Stomach smooth muscle (tissue), 2 donors: Measurements from ENCODE around the gene JMJD6.
"Not testable (repeated sequence)": the region's sequence is repeated elsewhere in the genome, so short reads cannot be mapped to it uniquely, and the experiment has no call there.

ENCODE experiments used
- H3K27ac ChIP-seq: one replicate; pipeline ENCODE4 v1.7.0; 2013; ENCODE audit warnings: mild to moderate bottlenecking, low read length, inconsistent platforms
- H3K27me3 ChIP-seq, 2 donors: one replicate each; pipeline ENCODE4 v1.7.0; 2013; ENCODE audit warnings: low read length in 2 of 2; ENCODE audit not compliant: insufficient read depth in 2 of 2, control insufficient read depth in 1 of 2
- H3K36me3 ChIP-seq, 2 donors: one replicate each; pipeline ENCODE4 v1.7.0; 2013; ENCODE audit warnings: low read length in 2 of 2; ENCODE audit not compliant: control insufficient read depth in 2 of 2, insufficient read depth in 2 of 2
- H3K4me1 ChIP-seq: one replicate; pipeline ENCODE4 v1.7.0; 2013; ENCODE audit warnings: low read length; ENCODE audit not compliant: control insufficient read depth, insufficient read depth
- H3K4me3 ChIP-seq, 2 donors: one replicate each; pipeline ENCODE4 v1.7.0; 2013; ENCODE audit warnings: low read length in 2 of 2
- H3K9ac ChIP-seq, 2 donors: one replicate each; pipeline ENCODE4 v1.7.0; 2013; ENCODE audit warnings: low read length in 2 of 2, mild to moderate bottlenecking in 1 of 2
- H3K9me3 ChIP-seq, 2 donors: one replicate each; pipeline ENCODE4 v1.7.0; 2013; ENCODE audit warnings: low read length in 2 of 2; ENCODE audit not compliant: control insufficient read depth in 2 of 2
- donor health status: healthy.
- donor health status: Pancreatic carcinoma.

Gene JMJD6

GRCh38 chr17:76726776-76727718 is 641 bp upstream of the JMJD6 start, which contains the start of gene METTL23:
METTL23 (plus strand) TSS chr17:76726839; CDS start chr17:76729711, 2,872 bp downstream.
- no peaks in the 10 kb centered on the region for H3K9me3 ChIP-seq
- peaks cover 14 to 21% of the 10 kb centered on the region in 2 donors for H3K36me3 ChIP-seq
- H3K27ac ChIP-seq: peak within 1 kb of the TSS; percentile 98
- peaks cover 56% of the 10 kb centered on the region for H3K4me1 ChIP-seq
- H3K4me3 ChIP-seq: peak within 1 kb of the TSS; percentile 90 to 91
- peak within 1 kb of the TSS; percentile 93 to 95 for H3K9ac ChIP-seq
- H3K27me3 ChIP-seq: no peaks in the 10 kb centered on the region

- peak overlapping the region; percentile 98 for H3K27ac ChIP-seq
- peaks cover 23 to 29% of the 10 kb centered on the region in 2 donors for H3K36me3 ChIP-seq
- H3K4me3 ChIP-seq: peak overlapping the region; percentile 66 to 90
- no peaks in the 10 kb centered on the region for H3K9me3 ChIP-seq
- H3K4me1 ChIP-seq: peaks cover 54% of the 10 kb centered on the region
- H3K27me3 ChIP-seq: no peaks in the 10 kb centered on the region
- peak overlapping the region; percentile 89 to 95 for H3K9ac ChIP-seq
Observed at GRCh38 chr17:76725580-76726230, 701 bp downstream of the JMJD6 start.

- Histone ChIP-seq H3K36me3 (peaks cover 41 to 46% of the 10 kb centered on the region in 2 donors), H3K9me3 (no peaks in the 10 kb centered on the region), H3K4me1 (peaks cover 44% of the 10 kb centered on the region), H3K27me3 (no peaks in the 10 kb centered on the region), H3K4me3 (no peak overlapping the region), H3K27ac (no peak overlapping the region), H3K9ac (no peak overlapping the region)
Observed at GRCh38 chr17:76723812-76724211, 2.6 kb downstream of the JMJD6 start.

GRCh38 chr17:76722977-76723376 is 3.4 kb downstream of the JMJD6 start:
- not testable (repeated sequence) for H3K27me3 ChIP-seq, H3K4me3 ChIP-seq, H3K27ac ChIP-seq, H3K9ac ChIP-seq, H3K9me3 ChIP-seq
- H3K36me3 ChIP-seq: peaks cover 46 to 53% of the 10 kb centered on the region in 2 donors
- H3K4me1 ChIP-seq: peaks cover 41% of the 10 kb centered on the region

- Histone ChIP-seq H3K27ac (no peak overlapping the region), H3K4me3 (no peak overlapping the region), H3K9me3 (no peaks in the 10 kb centered on the region), H3K4me1 (peaks cover 34% of the 10 kb centered on the region), H3K27me3 (no peaks in the 10 kb centered on the region), H3K9ac (no peak overlapping the region), H3K36me3 (peaks cover 46 to 56% of the 10 kb centered on the region in 2 donors)
Observed at GRCh38 chr17:76722279-76722678, 4.1 kb downstream of the JMJD6 start.

GRCh38 chr17:76721463-76721862 is 4.9 kb downstream of the JMJD6 start:
- peaks cover 32% of the 10 kb centered on the region for H3K4me1 ChIP-seq
- no peak overlapping the region for H3K4me3 ChIP-seq
- peak overlapping the region; percentile 24 for H3K27ac ChIP-seq
- H3K9me3 ChIP-seq: no peaks in the 10 kb centered on the region
- H3K27me3 ChIP-seq: no peaks in the 10 kb centered on the region
- peaks cover 46 to 63% of the 10 kb centered on the region in 2 donors for H3K36me3 ChIP-seq
- H3K9ac ChIP-seq: no peak overlapping the region

- Histone ChIP-seq H3K9ac (no peak overlapping the region), H3K9me3 (no peaks in the 10 kb centered on the region), H3K4me3 (no peak overlapping the region), H3K27ac (peak overlapping the region; percentile 24), H3K4me1 (peaks cover 36% of the 10 kb centered on the region), H3K27me3 (no peaks in the 10 kb centered on the region), H3K36me3 (peaks cover 46 to 69% of the 10 kb centered on the region in 2 donors)
Observed at GRCh38 chr17:76720941-76721340, 5.5 kb downstream of the JMJD6 start.

GRCh38 chr17:76720211-76720610 is 6.2 kb downstream of the JMJD6 start:
- no peaks in the 10 kb centered on the region for H3K9me3 ChIP-seq
- H3K36me3 ChIP-seq: peaks cover 53 to 76% of the 10 kb centered on the region in 2 donors
- H3K27me3 ChIP-seq: no peaks in the 10 kb centered on the region
- no peak overlapping the region for H3K4me3 ChIP-seq
- H3K4me1 ChIP-seq: peaks cover 38% of the 10 kb centered on the region
- H3K27ac ChIP-seq: no peak overlapping the region
- no peak overlapping the region for H3K9ac ChIP-seq

GRCh38 chr17:76718516-76718915 is 7.9 kb downstream of the JMJD6 start:
- peaks cover 32% of the 10 kb centered on the region for H3K4me1 ChIP-seq
- no peaks in the 10 kb centered on the region for H3K9me3 ChIP-seq
- no peak overlapping the region for H3K4me3 ChIP-seq
- H3K36me3 ChIP-seq: peaks cover 55 to 79% of the 10 kb centered on the region in 2 donors
- no peaks in the 10 kb centered on the region for H3K27me3 ChIP-seq
- no peak overlapping the region for H3K27ac ChIP-seq
- no peak overlapping the region for H3K9ac ChIP-seq

- H3K4me3 ChIP-seq: no peak overlapping the region
- H3K9me3 ChIP-seq: no peaks in the 10 kb centered on the region
- no peak overlapping the region for H3K9ac ChIP-seq
- H3K4me1 ChIP-seq: peaks cover 31% of the 10 kb centered on the region
- H3K36me3 ChIP-seq: peaks cover 55 to 75% of the 10 kb centered on the region in 2 donors
- no peaks in the 10 kb centered on the region for H3K27me3 ChIP-seq
- H3K27ac ChIP-seq: peak overlapping the region; percentile 79
Observed at GRCh38 chr17:76716839-76717215, 9.6 kb downstream of the JMJD6 start.
